Transverse colon (tissue), 4 donors: ENCODE data around the gene EGFL6.

Experiments used
- EP300 ChIP-seq: sonication (generic); formaldehyde crosslinking; IDR thresholded peaks from one replicate; pipeline ENCODE4 v1.6.1; 2017; ENCODE audit warnings: antibody characterized with exemption, low read depth
- POLR2AphosphoS5 ChIP-seq, 3 donors: sonication (generic); formaldehyde crosslinking; IDR thresholded peaks; one replicate each; pipeline ENCODE4 v1.6.1; 2016; ENCODE audit warnings: antibody characterized with exemption in 3 of 3
- TF ChIP-seq, protein P1 (sequence below), 5 experiments: fragments of 200-600 bp in 3 of 5; fragments of 450-650 bp in 2 of 5; sonication (generic) in 3 of 5; IDR thresholded peaks; 1 replicate in 2 of 5; 2 replicates in 3 of 5; pipeline ENCODE4 v1.5.1; 2016 to 2017; ENCODE audit warnings: antibody characterized with exemption in 5 of 5, inconsistent platforms in 3 of 5, mild to moderate bottlenecking in 2 of 5, moderate library complexity in 1 of 5

DNA sequence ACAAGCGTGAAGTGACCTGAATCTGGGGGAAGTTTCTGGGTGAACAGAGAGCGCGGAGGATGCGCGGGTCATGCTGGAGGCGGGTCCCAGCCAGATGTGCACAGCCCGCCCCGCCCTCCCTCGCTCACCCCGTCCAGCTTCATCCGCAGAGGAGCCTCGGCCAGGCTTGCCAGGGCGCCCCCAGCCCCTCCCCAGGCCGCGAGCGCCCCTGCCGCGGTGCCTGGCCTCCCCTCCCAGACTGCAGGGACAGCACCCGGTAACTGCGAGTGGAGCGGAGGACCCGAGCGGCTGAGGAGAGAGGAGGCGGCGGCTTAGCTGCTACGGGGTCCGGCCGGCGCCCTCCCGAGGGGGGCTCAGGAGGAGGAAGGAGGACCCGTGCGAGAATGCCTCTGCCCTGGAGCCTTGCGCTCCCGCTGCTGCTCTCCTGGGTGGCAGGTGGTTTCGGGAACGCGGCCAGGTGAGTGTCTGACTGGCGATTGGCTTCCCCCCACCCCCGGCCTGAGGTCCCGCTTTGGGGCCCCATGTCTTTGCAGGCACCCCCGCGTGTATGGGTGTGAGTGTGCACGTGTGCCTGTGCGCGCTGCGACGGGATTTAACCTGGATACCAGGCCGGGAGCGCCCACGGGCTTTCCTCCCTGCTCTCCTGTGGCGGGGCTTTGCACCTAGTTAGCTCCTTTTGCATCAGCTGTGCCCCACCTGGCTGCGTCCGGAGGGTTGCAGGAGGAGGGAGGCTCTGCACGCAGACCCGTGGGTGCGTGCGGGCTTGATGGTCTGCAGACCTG, at the start of gene EGFL6:
- TF ChIP-seq, protein P1, sequence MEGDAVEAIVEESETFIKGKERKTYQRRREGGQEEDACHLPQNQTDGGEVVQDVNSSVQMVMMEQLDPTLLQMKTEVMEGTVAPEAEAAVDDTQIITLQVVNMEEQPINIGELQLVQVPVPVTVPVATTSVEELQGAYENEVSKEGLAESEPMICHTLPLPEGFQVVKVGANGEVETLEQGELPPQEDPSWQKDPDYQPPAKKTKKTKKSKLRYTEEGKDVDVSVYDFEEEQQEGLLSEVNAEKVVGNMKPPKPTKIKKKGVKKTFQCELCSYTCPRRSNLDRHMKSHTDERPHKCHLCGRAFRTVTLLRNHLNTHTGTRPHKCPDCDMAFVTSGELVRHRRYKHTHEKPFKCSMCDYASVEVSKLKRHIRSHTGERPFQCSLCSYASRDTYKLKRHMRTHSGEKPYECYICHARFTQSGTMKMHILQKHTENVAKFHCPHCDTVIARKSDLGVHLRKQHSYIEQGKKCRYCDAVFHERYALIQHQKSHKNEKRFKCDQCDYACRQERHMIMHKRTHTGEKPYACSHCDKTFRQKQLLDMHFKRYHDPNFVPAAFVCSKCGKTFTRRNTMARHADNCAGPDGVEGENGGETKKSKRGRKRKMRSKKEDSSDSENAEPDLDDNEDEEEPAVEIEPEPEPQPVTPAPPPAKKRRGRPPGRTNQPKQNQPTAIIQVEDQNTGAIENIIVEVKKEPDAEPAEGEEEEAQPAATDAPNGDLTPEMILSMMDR (IDR thresholded peaks at IDR 0.05) = no peak
- no peak for TF ChIP-seq POLR2AphosphoS5 (IDR thresholded peaks at IDR 0.05)
- TF ChIP-seq EP300 = no peak
